Activated naive CD4-positive, alpha-beta T cell treated with anti-CD3 and anti-CD28 coated beads for 36 hours (primary cell): ENCODE results near the gene OR2F1. TPM values are rescaled to one million over a fixed set of nuclear protein-coding genes. Genes with fewer than 3 reads are reported as not detected.

Experiments used
- CTCF ChIA-PET: fragments of 350-600 bp; sonication (Branson Sonifier 250); formaldehyde crosslinking; loops from one replicate; lab custom pipeline; 2021; ENCODE audit warnings: antibody characterized with exemption; lab: Charles Lee
- DNase-seq: peaks from one replicate; pipeline ENCODE4 v3.0.0-alpha.2; 2020
- H3K27ac Mint-ChIP-seq: one replicate; pipeline ENCODE4 v1.8.0; 2021; ENCODE audit warnings: mild to moderate bottlenecking, mixed read lengths
- H3K27me3 Mint-ChIP-seq: one replicate; pipeline ENCODE4 v1.8.0; 2021; ENCODE audit warnings: low read depth, mixed read lengths
- H3K36me3 Mint-ChIP-seq: one replicate; pipeline ENCODE4 v1.8.0; 2021; ENCODE audit warnings: low read depth, mixed read lengths
- H3K4me1 Mint-ChIP-seq: one replicate; pipeline ENCODE4 v1.8.0; 2021; ENCODE audit warnings: low read depth, mixed read lengths
- H3K4me3 Mint-ChIP-seq: one replicate; pipeline ENCODE4 v1.8.0; 2021; ENCODE audit warnings: mild to moderate bottlenecking, moderate library complexity, mixed read lengths
- H3K9me3 Mint-ChIP-seq: one replicate; pipeline ENCODE4 v1.8.0; 2021; ENCODE audit warnings: mixed read lengths
- intact Hi-C: fragments of 100-400 bp; cut with micrococcal nuclease; formaldehyde crosslinking; loops from one replicate; pipeline ENCODE4 v1.15.1; 2023
- total RNA-seq, 2 experiments: library from RNA; stranded (reverse); gene quantifications; one replicate each; pipeline ENCODE4 v1.2.3, GENCODE V29; 2021

Gene OR2F1
- total RNA-seq, 2 experiments from 2014 or later: not detected

DNA sequence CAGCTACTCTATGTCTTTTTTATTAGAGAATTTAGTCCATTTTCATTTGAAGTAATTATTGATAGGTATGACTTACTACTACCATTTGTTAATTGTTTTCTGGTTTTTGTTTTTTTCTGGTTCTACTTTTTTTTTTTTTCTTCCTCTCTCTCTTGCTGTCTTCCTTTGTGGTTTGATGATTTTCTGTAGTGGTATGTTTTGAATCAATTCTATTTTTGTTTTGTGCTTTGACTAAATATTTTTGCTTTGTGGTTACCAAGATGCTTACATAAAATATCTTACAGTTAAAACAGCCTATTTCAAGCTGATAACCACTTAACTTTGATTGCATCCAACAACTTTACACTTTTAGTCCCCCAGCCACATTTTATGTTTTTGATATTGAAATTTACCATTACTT lies 22.9 kb upstream of the OR2F1 start:
- intact Hi-C loops: no loop called here
- Mint-ChIP-seq H3K36me3 (peaks cover 2% of the 10 kb centered on the region), H3K27ac (no peak overlapping the region), H3K27me3 (peaks cover 11% of the 10 kb centered on the region), H3K4me1 (peaks cover 12% of the 10 kb centered on the region), H3K9me3 (peaks cover 5% of the 10 kb centered on the region), H3K4me3 (no peak overlapping the region)
- DNase-seq: no peak
- CTCF ChIA-PET: interaction anchor here (0.7 kb wide), 1 partner anchor 1944 kb away, joined by 4 read pairs; no protein-coding TSS in a partner anchor

DNA sequence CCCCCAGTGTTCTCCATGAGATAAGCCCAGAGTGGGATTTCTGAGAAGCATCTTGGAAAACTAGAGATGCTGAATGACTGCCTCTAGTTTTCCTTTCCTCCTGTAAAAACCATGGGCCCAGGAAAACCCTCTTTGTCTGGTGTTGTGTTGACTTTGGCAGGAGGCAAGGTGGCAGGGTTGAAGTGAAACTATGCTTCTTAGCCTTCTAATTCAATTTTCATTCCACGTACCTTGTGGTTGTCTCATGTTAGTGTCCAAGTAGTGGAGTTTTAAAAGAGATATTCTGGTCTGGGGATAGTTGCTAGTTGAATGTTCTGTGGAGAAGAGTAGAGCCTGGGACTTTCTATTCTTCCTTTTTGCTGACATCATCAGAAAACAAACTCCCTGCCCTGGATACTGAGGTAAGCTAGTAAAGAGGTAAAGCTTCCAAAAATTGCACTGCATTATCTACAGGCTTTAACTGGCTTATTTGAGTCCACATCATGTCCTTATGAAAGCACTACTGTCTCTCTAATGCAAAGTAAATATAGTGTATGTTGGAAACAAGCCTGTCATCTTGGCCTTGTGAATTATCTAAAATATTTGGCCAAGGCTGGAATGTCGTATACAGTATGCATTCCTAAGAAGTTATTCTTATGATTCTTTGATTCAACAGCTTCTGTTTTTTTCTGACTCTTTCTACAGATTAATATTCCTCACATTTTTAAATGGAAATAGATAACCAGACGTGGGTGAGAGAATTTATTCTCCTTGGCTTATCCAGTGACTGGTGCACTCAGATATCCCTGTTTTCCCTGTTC lies 19.9 kb upstream of the OR2F1 start, which contains the start of gene OR2F2:
Gene OR2F2, plus strand, starts transcription at position 708 of the 800 bp plus-strand sequence. Its CDS starts 0 bp downstream, at position 708.
- DNase-seq: no peak
- Mint-ChIP-seq H3K27ac (no peak within 1 kb of the TSS), H3K4me3 (no peak within 1 kb of the TSS), H3K27me3 (peaks cover 14% of the 10 kb centered on the region), H3K9me3 (peaks cover 5% of the 10 kb centered on the region), H3K36me3 (peaks cover 2% of the 10 kb centered on the region), H3K4me1 (peaks cover 4% of the 10 kb centered on the region)
- CTCF ChIA-PET: no interaction called here
- intact Hi-C loops: no loop called here

DNA sequence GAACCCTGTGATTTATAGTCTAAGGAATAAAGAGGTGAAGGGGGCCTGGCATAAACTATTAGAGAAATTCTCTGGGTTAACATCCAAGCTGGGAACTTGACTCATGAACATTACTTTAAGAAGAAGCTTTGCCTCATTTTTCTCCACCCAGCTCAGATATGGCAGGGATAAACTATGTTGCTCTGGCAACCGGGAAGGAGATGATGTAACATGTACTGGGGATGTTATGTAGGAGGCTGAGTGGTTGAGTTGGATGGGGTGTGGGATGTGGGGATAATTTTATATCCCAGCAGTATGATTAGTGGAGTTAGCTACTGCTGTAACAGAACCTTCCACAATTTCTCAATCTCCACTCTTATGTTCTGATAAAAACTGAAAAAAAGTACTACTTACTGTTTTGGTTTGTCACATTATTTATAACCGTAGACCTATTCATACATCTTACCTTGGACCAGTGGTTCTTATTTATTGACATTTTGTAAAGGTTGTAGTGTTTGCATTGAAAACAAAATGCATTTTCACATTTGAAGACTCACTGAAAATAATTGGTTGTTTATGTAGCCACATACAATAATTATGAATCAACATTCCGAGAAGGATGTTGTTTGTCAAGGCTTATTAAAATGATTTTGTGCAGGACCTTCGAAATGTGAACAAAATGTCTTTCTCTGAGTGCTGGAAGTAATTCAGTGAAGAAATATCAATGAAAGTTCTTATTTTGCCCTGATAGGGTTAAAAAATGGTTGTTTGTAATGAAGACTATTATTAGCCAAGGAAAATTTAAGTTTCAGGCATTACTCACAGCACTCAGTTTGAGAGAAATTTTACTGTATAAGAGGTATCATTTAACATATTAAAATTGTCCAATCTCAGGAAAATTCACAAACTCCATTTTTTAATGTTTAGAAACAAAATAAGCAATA lies 18.3 kb upstream of the OR2F1 start:
- Mint-ChIP-seq H3K36me3 (peaks cover 2% of the 10 kb centered on the region), H3K4me1 (no peaks in the 10 kb centered on the region), H3K27me3 (peaks cover 14% of the 10 kb centered on the region), H3K4me3 (no peak overlapping the region), H3K27ac (no peak overlapping the region), H3K9me3 (peaks cover 5% of the 10 kb centered on the region)
- CTCF ChIA-PET: no interaction called here
- no peak for DNase-seq
- intact Hi-C loops: no loop called here

- H3K27ac Mint-ChIP-seq: no peak overlapping the region
- no peaks in the 10 kb centered on the region for H3K36me3 Mint-ChIP-seq
- no peak for DNase-seq
- intact Hi-C loops: no loop called here
- CTCF ChIA-PET: no interaction called here
- H3K27me3 Mint-ChIP-seq: peaks cover 14% of the 10 kb centered on the region
- no peak overlapping the region for H3K4me3 Mint-ChIP-seq
- no peaks in the 10 kb centered on the region for H3K9me3 Mint-ChIP-seq
- no peaks in the 10 kb centered on the region for H3K4me1 Mint-ChIP-seq
Observed at GRCh38 chr7:143938379-143939243, 16.0 kb upstream of the OR2F1 start.

DNA sequence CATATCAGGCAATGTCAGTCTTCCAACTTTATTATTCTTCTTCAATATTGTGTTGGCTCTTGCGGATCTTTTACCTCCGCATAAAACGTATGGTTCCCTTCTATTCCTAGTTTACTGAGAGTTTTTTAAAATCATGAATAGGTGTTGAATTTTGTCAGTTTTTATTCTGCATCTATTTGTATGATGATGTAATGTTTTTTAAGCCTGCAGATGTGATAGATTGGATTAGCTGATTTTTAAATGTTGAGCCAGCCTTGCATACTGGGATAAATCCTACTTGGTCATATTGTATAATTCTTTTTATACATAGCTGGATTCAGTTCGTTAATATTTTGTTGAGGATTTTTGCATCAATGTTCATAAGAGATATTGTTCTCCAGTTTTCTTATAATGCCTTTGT lies 9.2 kb upstream of the OR2F1 start:
- no peak for DNase-seq
- CTCF ChIA-PET: no interaction called here
- H3K27me3 Mint-ChIP-seq: peaks cover 4% of the 10 kb centered on the region
- intact Hi-C loops: no loop called here
- no peaks in the 10 kb centered on the region for H3K4me1 Mint-ChIP-seq
- H3K27ac Mint-ChIP-seq: no peak overlapping the region
- H3K4me3 Mint-ChIP-seq: no peak overlapping the region
- no peaks in the 10 kb centered on the region for H3K36me3 Mint-ChIP-seq
- no peaks in the 10 kb centered on the region for H3K9me3 Mint-ChIP-seq

GRCh38 chr7:143947111-143947510 lies 7.5 kb upstream of the OR2F1 start:
- Mint-ChIP-seq H3K36me3 (no peaks in the 10 kb centered on the region), H3K4me3 (no peak overlapping the region), H3K27ac (no peak overlapping the region), H3K4me1 (no peaks in the 10 kb centered on the region), H3K27me3 (peaks cover 4% of the 10 kb centered on the region), H3K9me3 (no peaks in the 10 kb centered on the region)
- CTCF ChIA-PET: no interaction called here
- no peak for DNase-seq
- intact Hi-C loops: no loop called here

- no peaks in the 10 kb centered on the region for H3K4me1 Mint-ChIP-seq
- no peak overlapping the region for H3K4me3 Mint-ChIP-seq
- CTCF ChIA-PET: interaction anchor here (0.7 kb wide), 1 partner anchor 64 kb away, joined by 4 read pairs; no protein-coding TSS in a partner anchor
- intact Hi-C loops: no loop called here
- H3K9me3 Mint-ChIP-seq: no peaks in the 10 kb centered on the region
- H3K36me3 Mint-ChIP-seq: no peaks in the 10 kb centered on the region
- H3K27me3 Mint-ChIP-seq: peaks cover 4% of the 10 kb centered on the region
- no peak overlapping the region for H3K27ac Mint-ChIP-seq
- no peak for DNase-seq
Observed at GRCh38 chr7:143948733-143949132, 5.9 kb upstream of the OR2F1 start.

DNA sequence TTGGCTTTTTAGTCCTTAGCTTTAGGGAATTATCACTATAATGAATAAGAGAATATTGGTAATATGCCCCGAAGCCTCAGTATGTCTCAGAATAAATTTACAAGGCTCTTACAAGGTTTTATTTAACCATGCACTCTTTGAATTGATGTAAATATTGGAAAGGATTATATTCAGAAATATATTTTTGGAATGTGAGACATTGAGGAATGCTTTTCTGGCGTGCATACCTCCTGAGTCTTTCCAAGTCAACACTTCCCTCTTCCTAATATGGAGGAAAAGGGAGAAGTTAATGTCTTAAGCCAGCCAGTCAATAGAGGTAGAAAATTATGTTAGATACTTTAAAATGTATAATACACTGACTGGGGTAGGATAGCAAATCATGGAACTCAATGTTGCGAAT lies 1.2 kb upstream of the OR2F1 start:
- no peak for DNase-seq
- H3K36me3 Mint-ChIP-seq: no peaks in the 10 kb centered on the region
- H3K27me3 Mint-ChIP-seq: peaks cover 16% of the 10 kb centered on the region
- H3K27ac Mint-ChIP-seq: no peak overlapping the region
- no peaks in the 10 kb centered on the region for H3K4me1 Mint-ChIP-seq
- H3K9me3 Mint-ChIP-seq: no peaks in the 10 kb centered on the region
- intact Hi-C loops: no loop called here
- CTCF ChIA-PET: no interaction called here
- H3K4me3 Mint-ChIP-seq: no peak overlapping the region

GRCh38 chr7:143954135-143954534 lies 509 bp upstream of the OR2F1 start:
- Mint-ChIP-seq H3K36me3 (no peaks in the 10 kb centered on the region), H3K27ac (no peak overlapping the region), H3K4me1 (no peaks in the 10 kb centered on the region), H3K9me3 (no peaks in the 10 kb centered on the region), H3K27me3 (peaks cover 14% of the 10 kb centered on the region), H3K4me3 (no peak overlapping the region)
- intact Hi-C loops: no loop called here
- no peak for DNase-seq
- CTCF ChIA-PET: no interaction called here

- no peak overlapping the region for H3K4me3 Mint-ChIP-seq
- CTCF ChIA-PET: no interaction called here
- no peak for DNase-seq
- no peaks in the 10 kb centered on the region for H3K9me3 Mint-ChIP-seq
- no peaks in the 10 kb centered on the region for H3K4me1 Mint-ChIP-seq
- H3K36me3 Mint-ChIP-seq: no peaks in the 10 kb centered on the region
- H3K27ac Mint-ChIP-seq: no peak overlapping the region
- peaks cover 11% of the 10 kb centered on the region for H3K27me3 Mint-ChIP-seq
- intact Hi-C loops: no loop called here
Observed at GRCh38 chr7:143958781-143959180, 4.1 kb downstream of the OR2F1 start.

- Mint-ChIP-seq H3K9me3 (no peaks in the 10 kb centered on the region), H3K27ac (no peak overlapping the region), H3K27me3 (peaks cover 2% of the 10 kb centered on the region), H3K4me3 (no peak overlapping the region), H3K36me3 (no peaks in the 10 kb centered on the region), H3K4me1 (no peaks in the 10 kb centered on the region)
- CTCF ChIA-PET: no interaction called here
- no peak for DNase-seq
- intact Hi-C loops: no loop called here
Observed at GRCh38 chr7:143960813-143961610, 6.4 kb downstream of the OR2F1 start.
